Mesothelial cell of epicardium (in vitro differentiated cells): ENCODE data around the gene BIRC6. TPM values are rescaled to one million over a fixed set of nuclear protein-coding genes. Genes with fewer than 3 reads are reported as not detected.
A peak's percentile ranks its signal among the peaks of the same experiment; 100 is the strongest.

Experiments used
- DNase-seq, 2 experiments: peaks; one replicate each; pipeline ENCODE4 v3.0.0; 2021; ENCODE audit warnings: low spot score in 2 of 2; ENCODE audit not compliant: unreplicated experiment in 2 of 2
- H3K27ac Mint-ChIP-seq: 2 replicates; pipeline ENCODE4 v1.8.0; 2021; ENCODE audit warnings: mixed read lengths
- H3K27me3 Mint-ChIP-seq: 2 replicates; pipeline ENCODE4 v1.8.0; 2021; ENCODE audit warnings: low read depth, mixed read lengths
- H3K36me3 Mint-ChIP-seq: 2 replicates; pipeline ENCODE4 v1.8.0; 2021; ENCODE audit warnings: mixed read lengths
- H3K4me1 Mint-ChIP-seq: 2 replicates; pipeline ENCODE4 v1.8.0; 2021; ENCODE audit warnings: mixed read lengths
- H3K4me3 Mint-ChIP-seq: 2 replicates; pipeline ENCODE4 v1.8.0; 2021; ENCODE audit warnings: mild to moderate bottlenecking, moderate library complexity, mixed read lengths
- H3K9me3 Mint-ChIP-seq: 2 replicates; pipeline ENCODE4 v1.8.0; 2021; ENCODE audit warnings: mixed read lengths
- total RNA-seq: library from RNA; stranded (reverse); gene quantifications from 3 replicates; pipeline ENCODE4 v1.2.1, GENCODE V29; 2021
- TF ChIP-seq, protein P1 (sequence below): fragments of 200-600 bp; sonication (generic); IDR thresholded peaks from one replicate; pipeline ENCODE4 v1.5.0; 2021; ENCODE audit warnings: antibody characterized with exemption; ENCODE audit not compliant: unreplicated experiment

Gene BIRC6
- total RNA-seq, 1 donor from 2014 or later, result 112 TPM

DNA sequence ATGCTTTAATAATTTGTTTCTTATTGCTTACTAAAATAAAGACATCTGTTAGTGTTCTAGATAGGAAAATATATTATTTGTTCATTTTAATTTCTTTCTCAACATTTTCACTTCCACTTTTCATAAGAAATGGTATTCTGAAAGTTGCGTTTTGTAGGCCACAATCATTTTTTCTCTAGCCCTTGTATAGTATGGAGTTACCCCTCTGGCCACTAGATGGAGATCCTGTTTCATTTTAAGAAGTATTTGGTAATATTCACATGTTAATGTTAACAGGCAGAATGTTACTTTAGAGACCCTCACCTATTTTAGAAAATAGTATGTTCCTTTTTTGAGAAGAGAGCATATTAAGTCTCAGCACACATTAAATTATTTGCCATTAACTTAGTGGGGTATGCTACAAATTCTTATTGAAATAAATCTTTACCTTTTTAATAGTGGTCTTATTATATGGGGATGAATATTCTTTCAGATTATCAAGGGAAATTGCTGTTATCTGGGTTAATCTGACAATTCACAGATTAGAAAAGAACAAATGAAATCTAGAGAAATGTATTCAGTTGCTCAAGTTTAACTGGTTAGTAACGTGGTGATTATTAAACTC, 197.1 kb downstream of the BIRC6 start:
- H3K9me3 Mint-ChIP-seq, result no peaks in the 10 kb centered on the region
- TF ChIP-seq, protein P1, sequence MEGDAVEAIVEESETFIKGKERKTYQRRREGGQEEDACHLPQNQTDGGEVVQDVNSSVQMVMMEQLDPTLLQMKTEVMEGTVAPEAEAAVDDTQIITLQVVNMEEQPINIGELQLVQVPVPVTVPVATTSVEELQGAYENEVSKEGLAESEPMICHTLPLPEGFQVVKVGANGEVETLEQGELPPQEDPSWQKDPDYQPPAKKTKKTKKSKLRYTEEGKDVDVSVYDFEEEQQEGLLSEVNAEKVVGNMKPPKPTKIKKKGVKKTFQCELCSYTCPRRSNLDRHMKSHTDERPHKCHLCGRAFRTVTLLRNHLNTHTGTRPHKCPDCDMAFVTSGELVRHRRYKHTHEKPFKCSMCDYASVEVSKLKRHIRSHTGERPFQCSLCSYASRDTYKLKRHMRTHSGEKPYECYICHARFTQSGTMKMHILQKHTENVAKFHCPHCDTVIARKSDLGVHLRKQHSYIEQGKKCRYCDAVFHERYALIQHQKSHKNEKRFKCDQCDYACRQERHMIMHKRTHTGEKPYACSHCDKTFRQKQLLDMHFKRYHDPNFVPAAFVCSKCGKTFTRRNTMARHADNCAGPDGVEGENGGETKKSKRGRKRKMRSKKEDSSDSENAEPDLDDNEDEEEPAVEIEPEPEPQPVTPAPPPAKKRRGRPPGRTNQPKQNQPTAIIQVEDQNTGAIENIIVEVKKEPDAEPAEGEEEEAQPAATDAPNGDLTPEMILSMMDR, result peak; percentile 81
- H3K36me3 Mint-ChIP-seq, result peaks cover 9% of the 10 kb centered on the region
- DNase-seq, result no peak
- peaks cover under 1% of the 10 kb centered on the region for H3K4me1 Mint-ChIP-seq
- no peak overlapping the region for H3K27ac Mint-ChIP-seq
- no peak overlapping the region for H3K4me3 Mint-ChIP-seq
- H3K27me3 Mint-ChIP-seq, result no peaks in the 10 kb centered on the region

DNA sequence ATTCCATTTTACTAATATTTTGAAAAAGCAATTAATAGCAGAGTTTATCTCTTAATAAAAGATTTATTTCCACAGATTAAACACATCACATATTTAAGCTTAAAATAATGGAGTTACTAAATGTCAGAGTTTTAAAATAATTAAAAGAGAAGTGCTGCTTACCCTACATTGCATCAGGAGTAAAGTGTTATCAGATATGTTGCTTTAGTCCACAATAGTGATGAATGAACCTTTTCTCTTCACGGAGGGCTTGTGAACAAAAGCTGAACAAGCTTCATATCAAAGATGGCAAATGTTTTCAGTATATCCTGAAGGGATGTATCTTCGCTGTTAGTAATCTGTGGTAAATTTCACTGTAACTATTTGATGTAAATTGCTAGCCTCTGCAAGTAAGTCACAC, 201.7 kb downstream of the BIRC6 start:
- TF ChIP-seq, protein P1, result no peak

DNA sequence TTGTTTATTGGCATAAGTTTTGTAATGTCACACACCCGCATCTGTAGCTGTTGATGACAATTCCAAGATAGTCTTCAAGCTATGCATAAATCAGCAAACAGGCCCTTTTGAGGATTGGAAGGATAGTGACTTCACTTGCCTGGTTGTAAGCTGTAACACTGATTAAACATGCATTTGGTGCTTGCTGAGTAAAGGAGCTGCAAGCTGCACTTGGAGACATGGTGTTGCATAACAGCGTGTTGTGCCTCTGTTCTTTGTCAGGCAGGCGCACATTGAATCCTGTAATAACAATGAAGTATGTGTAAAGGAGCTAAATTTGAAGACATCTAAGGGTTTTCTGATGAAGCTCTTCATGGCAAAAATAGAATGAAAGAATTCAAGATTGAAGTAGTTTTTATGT, 202.3 kb downstream of the BIRC6 start:
- peaks cover 19% of the 10 kb centered on the region for H3K36me3 Mint-ChIP-seq
- H3K27ac Mint-ChIP-seq, result peak overlapping the region; percentile 61
- peaks cover 5% of the 10 kb centered on the region for H3K4me1 Mint-ChIP-seq
- no peak for DNase-seq
- H3K27me3 Mint-ChIP-seq, result no peaks in the 10 kb centered on the region
- H3K9me3 Mint-ChIP-seq, result peaks cover 2% of the 10 kb centered on the region
- TF ChIP-seq, protein P1, result no peak
- no peak overlapping the region for H3K4me3 Mint-ChIP-seq

More for the DNA sequence above, 201.7 kb downstream of the BIRC6 start:
- Mint-ChIP-seq H3K27ac (no peak overlapping the region), H3K27me3 (no peaks in the 10 kb centered on the region), H3K4me1 (peaks cover 5% of the 10 kb centered on the region), H3K36me3 (peaks cover 16% of the 10 kb centered on the region), H3K4me3 (no peak overlapping the region), H3K9me3 (no peaks in the 10 kb centered on the region)
- no peak for DNase-seq

DNA sequence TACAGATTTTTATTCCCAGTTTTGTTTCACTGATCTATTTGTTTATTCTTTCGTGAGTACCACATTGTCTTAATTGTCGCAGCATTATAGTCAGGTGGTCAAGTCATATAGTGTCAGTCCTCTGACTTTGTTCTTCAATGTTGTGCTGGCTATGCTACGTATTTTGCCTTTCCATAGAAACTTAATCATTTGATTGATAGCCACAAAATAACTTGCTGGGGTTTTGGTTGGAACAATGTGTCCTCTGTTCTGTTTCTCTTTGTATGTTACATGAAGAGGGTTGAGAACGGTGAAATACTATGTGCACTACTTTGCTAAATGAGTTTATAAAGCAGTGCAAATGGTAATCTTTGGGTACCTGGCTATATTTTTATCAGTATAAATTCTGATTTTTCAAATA, 206.1 kb downstream of the BIRC6 start:
- TF ChIP-seq, protein P1, result no peak
- no peak for DNase-seq
- Mint-ChIP-seq H3K27ac (no peak overlapping the region), H3K4me3 (no peak overlapping the region), H3K9me3 (peaks cover 28% of the 10 kb centered on the region), H3K36me3 (peaks cover 41% of the 10 kb centered on the region), H3K4me1 (peaks cover 5% of the 10 kb centered on the region), H3K27me3 (no peaks in the 10 kb centered on the region)

DNA sequence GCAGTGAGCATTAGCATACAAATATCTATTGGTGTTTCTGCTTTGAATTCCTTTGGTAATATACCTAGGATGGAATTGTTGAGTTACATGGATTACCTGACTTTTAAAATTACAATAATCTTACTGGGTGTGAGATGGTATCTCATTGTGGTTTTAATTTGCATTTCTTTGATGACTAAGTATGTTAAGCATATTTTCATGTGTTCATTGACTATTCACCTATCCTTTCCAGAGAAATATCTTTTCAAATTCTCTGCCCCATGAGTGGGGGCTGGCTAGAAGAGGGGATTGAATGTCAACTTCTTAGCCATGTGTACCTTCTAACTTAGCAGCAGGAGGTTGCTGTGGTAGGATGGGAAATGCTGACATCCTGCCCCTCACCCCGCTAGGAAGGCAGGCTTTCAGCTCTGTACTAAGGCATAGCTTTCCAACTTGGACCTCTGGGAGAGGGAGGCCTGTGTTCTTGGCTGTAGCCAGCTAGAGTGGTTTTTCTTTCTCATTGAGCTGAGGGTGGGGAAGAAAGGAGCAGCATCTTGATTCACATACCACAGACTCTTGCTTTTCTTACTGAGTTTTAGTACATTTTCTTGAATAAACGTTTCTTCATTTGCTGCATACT, 207.7 kb downstream of the BIRC6 start:
- H3K36me3 Mint-ChIP-seq, result peaks cover 46% of the 10 kb centered on the region
- no peak overlapping the region for H3K27ac Mint-ChIP-seq
- TF ChIP-seq, protein P1, result no peak
- H3K4me1 Mint-ChIP-seq, result no peaks in the 10 kb centered on the region
- DNase-seq, result no peak
- no peaks in the 10 kb centered on the region for H3K27me3 Mint-ChIP-seq
- peaks cover 28% of the 10 kb centered on the region for H3K9me3 Mint-ChIP-seq
- H3K4me3 Mint-ChIP-seq, result no peak overlapping the region
